SK-N-MC (cell line): ENCODE results near the gene AKAP5.
"Not testable (repeated sequence)": the region's sequence is repeated elsewhere in the genome, so short reads cannot be mapped to it uniquely, and the experiment has no call there.

Source experiments
- DNase-seq: peaks from one replicate; pipeline ENCODE4 v3.0.0-alpha.2; 2011; ENCODE audit warnings: low read depth, low spot score
- H3K27ac ChIP-seq: fragments of 200-600 bp; sonication (generic); 2 replicates; pipeline ENCODE4 v1.5.1; 2016; ENCODE audit warnings: mixed run types
- H3K36me3 ChIP-seq: fragments of 200-600 bp; sonication (generic); 2 replicates; pipeline ENCODE4 v1.6.1; 2017; ENCODE audit warnings: antibody characterized with exemption, low read length, mixed read lengths; ENCODE audit not compliant: insufficient read depth
- H3K4me3 ChIP-seq: fragments of 200-600 bp; sonication (generic); 2 replicates; pipeline ENCODE4 v1.5.1; 2016
- H3K9ac ChIP-seq: fragments of 200-600 bp; sonication (generic); 2 replicates; pipeline ENCODE4 v1.8.0; 2017; ENCODE audit warnings: mixed run types, mixed read lengths; ENCODE audit not compliant: insufficient read length
- H3K9me3 ChIP-seq: fragments of 200-600 bp; sonication (generic); 2 replicates; pipeline ENCODE4 v1.6.1; 2017; ENCODE audit warnings: low read depth, mild to moderate bottlenecking, antibody characterized with exemption, low read length, moderate library complexity, mixed read lengths
- EZH2 ChIP-seq: fragments of 200-600 bp; sonication (generic); IDR thresholded peaks from one replicate; pipeline ENCODE4 v1.6.1; 2017; ENCODE audit warnings: antibody characterized with exemption
- FOXP2 ChIP-seq: optimal IDR thresholded peaks from 2 replicates; pipeline ENCODE3; 2011; ENCODE audit warnings: mild to moderate bottlenecking, moderate library complexity; ENCODE audit not compliant: insufficient read depth; ENCODE audit errors: extremely low read length, control extremely low read depth
- POLR2AphosphoS5 ChIP-seq: IDR thresholded peaks from 2 replicates; pipeline ENCODE4 v1.6.1; 2012; ENCODE audit warnings: mild to moderate bottlenecking, low read depth, low read length, borderline replicate concordance

AKAP5 gene

GRCh38 chr14:64508215-64508776 lies 43.0 kb downstream of the AKAP5 start:
- no peak overlapping the region for H3K27ac ChIP-seq
- H3K4me3 ChIP-seq, result no peak overlapping the region
- TF ChIP-seq EZH2 (no peak), FOXP2 (no peak), POLR2AphosphoS5 (no peak)
- H3K9me3 ChIP-seq, result no peaks in the 10 kb centered on the region
- H3K9ac ChIP-seq, result no peak overlapping the region
- H3K36me3 ChIP-seq, result no peaks in the 10 kb centered on the region
- no peak for DNase-seq

- Histone ChIP-seq H3K27ac (no peak overlapping the region), H3K9me3 (no peaks in the 10 kb centered on the region), H3K4me3 (no peak overlapping the region), H3K36me3 (no peaks in the 10 kb centered on the region), H3K9ac (no peak overlapping the region)
- DNase-seq, result no peak
- no peak for TF ChIP-seq FOXP2
- no peak for TF ChIP-seq EZH2
- TF ChIP-seq POLR2AphosphoS5, result no peak
Measured at GRCh38 chr14:64509036-64509435, 43.7 kb downstream of the AKAP5 start.

DNA sequence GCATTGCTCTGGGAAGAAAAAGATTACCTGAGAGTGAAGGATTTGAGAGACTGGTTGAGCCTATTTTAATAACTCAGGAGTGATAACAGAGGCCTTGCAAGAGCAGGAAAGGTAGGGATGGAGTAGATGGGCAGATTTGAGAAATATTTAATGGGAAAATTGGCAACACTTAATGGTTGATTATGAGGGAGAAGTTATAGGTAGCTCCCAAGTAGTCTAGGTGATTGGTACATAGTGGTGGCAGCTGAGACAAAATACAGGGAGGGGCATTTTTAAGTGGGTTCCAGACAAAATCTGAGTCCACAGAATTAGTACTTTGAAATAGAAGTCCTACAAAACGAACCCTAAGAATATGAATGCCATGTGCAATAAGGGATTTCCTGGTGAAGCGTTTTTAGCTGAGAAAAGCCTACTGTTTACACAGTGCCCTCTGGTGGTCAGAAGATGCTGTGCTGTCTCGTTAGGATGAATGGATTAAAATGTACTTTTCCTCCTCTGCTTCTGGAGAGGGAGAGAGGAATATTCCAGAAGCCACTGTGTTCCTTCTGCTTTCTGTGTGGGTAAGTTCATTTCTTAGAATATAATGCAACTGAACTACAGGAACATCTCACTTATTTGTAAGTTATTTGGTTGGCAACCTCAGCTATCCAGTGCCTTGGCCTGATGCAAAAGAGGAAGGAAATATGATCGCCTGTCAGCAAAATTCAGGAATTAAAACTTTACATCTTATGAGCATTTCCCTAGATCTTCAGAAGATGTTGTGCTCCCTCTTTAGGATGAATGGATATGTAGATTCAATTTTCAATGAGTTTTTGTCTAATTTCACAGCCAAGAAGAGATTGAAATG lies 45.7 kb downstream of the AKAP5 start:
- Histone ChIP-seq H3K36me3 (no peaks in the 10 kb centered on the region), H3K27ac (peak overlapping the region; percentile 81), H3K4me3 (peak overlapping the region; percentile 64), H3K9ac (peak overlapping the region; percentile 39), H3K9me3 (no peaks in the 10 kb centered on the region)
- TF ChIP-seq EZH2 (no peak), FOXP2 (no peak), POLR2AphosphoS5 (no peak)
- peak; percentile 68 for DNase-seq

DNA sequence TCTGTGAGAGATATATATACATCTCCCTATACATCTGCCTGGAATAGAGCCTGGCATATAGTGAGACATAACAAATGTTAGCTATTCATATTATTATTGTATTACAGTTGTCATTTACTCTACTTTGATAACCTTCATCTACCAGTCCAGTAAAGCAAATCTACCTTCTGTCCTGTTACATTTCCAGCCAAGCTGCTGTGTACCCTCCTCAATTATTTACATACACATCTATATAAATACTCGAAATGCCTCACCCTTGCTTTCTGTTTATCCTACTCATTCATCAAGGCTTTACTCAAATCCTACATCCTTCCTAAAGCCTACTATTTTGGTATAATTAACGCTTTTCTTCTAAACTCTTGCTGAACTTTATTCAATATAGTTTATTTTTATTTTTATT lies 48.0 kb downstream of the AKAP5 start:
- Histone ChIP-seq H3K4me3 (no peak overlapping the region), H3K9ac (no peak overlapping the region), H3K9me3 (no peaks in the 10 kb centered on the region), H3K36me3 (no peaks in the 10 kb centered on the region), H3K27ac (no peak overlapping the region)
- DNase-seq, result no peak
- TF ChIP-seq POLR2AphosphoS5 (no peak), FOXP2 (no peak), EZH2 (no peak)

DNA sequence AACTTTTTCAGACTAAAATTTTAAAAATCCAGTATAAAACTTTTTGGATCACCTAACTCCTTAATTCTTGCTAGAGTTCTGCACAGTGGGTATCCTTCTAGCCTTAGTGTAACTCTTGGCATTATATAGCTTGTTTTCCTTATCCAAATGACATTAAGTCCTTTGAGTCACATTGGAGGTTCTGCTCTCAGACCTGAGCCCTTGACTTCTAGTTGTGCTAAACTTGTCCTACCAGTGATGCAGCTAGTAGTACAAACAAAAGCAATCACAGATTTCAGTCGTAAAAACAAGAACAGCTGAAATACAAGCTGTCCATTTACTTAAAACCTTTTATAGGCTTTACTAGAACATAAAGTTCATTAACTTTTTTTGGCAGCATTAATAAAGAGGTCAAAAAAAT lies 49.8 kb downstream of the AKAP5 start:
- no peak overlapping the region for H3K4me3 ChIP-seq
- no peaks in the 10 kb centered on the region for H3K9me3 ChIP-seq
- H3K36me3 ChIP-seq, result no peaks in the 10 kb centered on the region
- no peak overlapping the region for H3K27ac ChIP-seq
- no peak overlapping the region for H3K9ac ChIP-seq
- no peak for DNase-seq
- TF ChIP-seq EZH2, result no peak
- TF ChIP-seq POLR2AphosphoS5, result no peak
- no peak for TF ChIP-seq FOXP2

DNA sequence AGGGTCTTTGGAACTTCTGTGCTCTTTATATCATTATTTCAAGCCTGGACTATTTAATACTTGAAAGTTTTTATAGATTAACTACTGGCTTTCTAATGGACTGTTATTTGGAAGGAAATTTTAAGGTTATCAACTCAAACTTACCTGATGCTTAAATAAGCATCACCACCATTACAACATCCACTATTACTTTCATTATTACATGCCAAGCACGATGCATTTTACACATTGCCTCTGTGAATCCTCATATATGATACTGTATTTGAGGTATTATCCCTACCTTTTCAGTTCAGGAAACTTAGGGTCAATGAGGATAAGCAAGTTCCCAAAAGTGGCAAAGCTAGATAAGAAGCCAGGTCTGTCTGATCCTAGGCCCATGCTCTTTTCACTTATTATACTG lies 51.7 kb downstream of the AKAP5 start:
- no peaks in the 10 kb centered on the region for H3K9me3 ChIP-seq
- no peak overlapping the region for H3K27ac ChIP-seq
- TF ChIP-seq FOXP2 (no peak), EZH2 (no peak), POLR2AphosphoS5 (no peak)
- no peak overlapping the region for H3K4me3 ChIP-seq
- H3K36me3 ChIP-seq, result peaks cover 5% of the 10 kb centered on the region
- H3K9ac ChIP-seq, result no peak overlapping the region
- DNase-seq, result no peak

DNA sequence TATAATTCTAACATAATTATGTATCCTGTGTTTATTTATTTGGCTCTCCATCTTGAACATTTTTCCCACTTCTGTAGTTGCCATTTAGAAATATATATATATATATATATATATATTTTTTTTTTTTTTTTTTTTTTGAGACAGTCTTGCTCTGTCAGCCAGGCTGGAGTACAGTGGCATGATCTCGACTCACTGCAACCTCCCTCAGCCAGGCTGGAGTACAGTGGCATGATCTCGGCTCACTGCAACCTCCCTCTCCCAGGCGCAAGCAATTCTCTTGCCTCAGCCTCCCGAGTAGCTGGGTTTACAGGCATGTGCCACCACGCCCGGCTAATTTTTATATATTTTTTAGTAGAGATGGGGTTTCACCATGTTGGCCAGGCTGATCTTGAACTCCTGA lies 52.4 kb downstream of the AKAP5 start:
- not testable (repeated sequence) for H3K9ac ChIP-seq, H3K27ac ChIP-seq, H3K9me3 ChIP-seq, DNase-seq, H3K4me3 ChIP-seq
- H3K36me3 ChIP-seq, result peaks cover 12% of the 10 kb centered on the region

DNA sequence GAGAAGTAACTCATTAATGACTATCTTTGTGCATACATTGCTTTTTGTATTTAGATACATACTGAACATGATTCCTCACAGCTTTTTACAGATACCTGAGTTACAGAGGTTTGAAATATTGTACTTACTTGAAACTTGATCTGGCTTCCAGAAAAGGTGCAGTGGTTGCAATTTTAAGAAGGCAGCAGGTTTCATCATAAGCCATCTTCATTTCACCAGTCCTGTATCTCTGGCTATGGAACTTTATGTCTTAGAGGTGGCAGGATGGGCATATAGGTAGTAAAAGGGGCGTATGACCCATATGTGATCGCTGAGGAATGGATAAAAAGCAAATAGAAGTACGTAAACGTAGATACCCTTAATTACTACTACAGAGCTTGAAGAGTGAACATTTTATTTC lies 52.9 kb downstream of the AKAP5 start:
- Histone ChIP-seq H3K9ac (no peak overlapping the region), H3K9me3 (no peaks in the 10 kb centered on the region)

More for the DNA sequence above, 52.9 kb downstream of the AKAP5 start:
- Histone ChIP-seq H3K4me3 (no peak overlapping the region), H3K27ac (no peak overlapping the region), H3K36me3 (peaks cover 17% of the 10 kb centered on the region)
- TF ChIP-seq FOXP2 (no peak), POLR2AphosphoS5 (no peak), EZH2 (no peak)
- no peak for DNase-seq
